Activated CD4-positive, alpha-beta T cell treated with anti-CD3 and anti-CD28 coated beads, Interleukin-2, amount 50 U/mL, for 48 hours (primary cell): ENCODE data around the gene PDXK.
A peak's percentile ranks its signal among the peaks of the same experiment; 100 is the strongest.

Source experiments
- DNase-seq, 2 experiments: peaks; one replicate each; pipeline ENCODE4 v3.0.0-alpha.2; 2020

PDXK gene

DNA sequence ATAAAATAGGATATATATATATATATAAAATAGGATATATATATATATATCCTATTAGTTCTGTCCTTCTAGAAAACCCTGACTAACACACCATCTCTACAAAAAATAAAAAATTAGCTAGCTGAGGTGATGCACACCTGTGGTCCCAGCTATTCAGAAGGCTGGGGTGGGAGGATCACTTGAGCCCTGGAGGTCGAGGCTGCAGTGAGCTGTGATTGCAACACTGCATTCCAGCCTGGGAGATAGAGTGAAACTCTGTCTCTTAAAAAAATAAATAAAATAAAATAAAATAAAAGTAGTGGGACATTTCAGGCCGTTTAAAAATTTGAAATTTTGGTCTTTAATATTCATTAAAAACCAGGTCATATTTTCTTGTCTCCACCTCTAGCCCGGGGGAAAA is 66.2 kb downstream of the PDXK start:
- no peak for DNase-seq

DNA sequence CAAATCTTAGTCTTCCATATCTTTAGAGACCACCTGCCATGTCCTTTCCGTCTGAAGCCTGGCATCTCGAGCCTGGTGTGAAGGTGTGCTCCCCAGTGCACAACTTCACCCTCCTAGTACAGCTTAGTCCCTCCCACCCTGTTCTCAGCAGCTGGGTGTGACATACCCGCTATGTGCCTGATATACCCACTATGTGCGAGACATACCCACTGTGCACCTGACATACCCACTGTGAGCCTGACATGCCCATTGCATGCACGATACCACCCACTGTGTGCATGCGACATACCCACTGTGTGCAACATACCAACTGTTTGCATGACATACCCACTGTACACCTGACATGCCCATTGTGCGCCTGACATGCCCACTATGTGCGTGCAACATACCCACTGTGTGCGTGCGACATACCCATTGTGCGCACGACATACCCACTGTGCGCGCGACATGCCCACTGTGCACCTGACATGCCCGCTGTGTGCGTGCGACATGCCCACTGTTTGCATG is 67.4 kb downstream of the PDXK start:
- no peak for DNase-seq

DNA sequence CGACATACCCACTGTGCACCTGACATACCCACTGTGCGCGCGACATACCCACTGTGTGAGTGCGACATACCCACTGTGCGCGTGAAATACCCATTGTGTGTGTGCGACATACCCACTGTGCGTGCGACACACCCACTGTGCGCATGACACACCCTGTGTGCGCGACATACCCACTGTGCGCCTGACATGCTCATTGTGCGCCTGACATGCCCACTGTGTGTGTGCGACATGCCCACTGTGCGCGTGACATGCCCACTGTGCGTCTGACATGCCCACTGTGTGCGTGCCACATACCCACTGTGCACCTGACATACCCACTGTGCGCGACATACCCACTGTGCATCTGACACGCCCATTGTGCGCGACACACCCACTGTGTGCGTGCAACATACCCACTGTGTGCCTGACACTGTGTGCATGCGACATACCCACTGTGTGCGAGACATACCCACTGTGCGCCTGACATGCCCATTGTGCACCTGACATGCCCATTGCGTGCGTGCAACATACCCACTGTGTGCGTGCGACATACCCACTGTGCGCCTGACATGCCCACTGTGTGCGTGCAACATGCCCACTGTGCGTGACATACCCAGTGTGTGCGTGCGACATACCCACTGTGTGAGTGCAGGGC is 68.0 kb downstream of the PDXK start:
- no peak for DNase-seq

DNA sequence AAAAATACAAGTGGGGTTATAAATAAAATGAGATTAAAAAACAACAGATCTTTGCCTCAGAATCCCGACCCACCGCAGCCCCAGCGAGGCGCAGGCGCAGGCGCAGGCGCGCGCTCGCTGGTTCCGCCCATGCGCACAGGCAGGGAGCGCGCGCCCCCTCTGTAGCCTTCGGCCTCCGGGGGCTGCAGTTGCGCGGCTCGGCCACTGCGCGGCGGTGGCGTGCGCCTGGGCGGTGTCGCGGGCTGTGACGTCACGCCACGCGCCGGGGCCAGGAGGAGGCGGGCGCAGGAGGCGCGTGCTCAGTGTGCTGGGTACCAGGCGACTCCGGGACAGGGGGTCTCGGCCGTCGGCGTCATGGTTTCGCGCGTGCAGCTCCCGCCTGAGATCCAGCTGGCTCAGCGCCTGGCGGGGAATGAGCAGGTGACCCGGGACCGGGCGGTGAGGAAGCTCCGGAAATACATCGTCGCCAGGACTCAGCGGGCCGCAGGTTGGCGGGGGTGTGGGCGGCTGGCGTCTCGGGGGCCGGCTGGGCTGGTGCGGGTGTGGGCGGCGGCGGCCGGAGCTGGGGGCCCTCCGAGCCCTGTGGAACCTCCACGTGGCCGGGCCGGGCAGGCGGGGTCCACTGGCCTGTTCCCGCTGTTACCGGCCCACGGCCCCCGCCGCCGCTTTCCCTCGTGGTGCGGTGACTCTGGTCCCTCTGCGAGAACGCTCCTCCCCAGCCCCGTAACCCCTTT is 70.5 kb downstream of the PDXK start, which contains the start of gene RRP1:
Gene RRP1 (plus strand): TSS at position 302 of the 734 bp plus-strand sequence. CDS start 53 bp downstream, at position 355.
- peak; percentile 92 to 93 for DNase-seq

DNA sequence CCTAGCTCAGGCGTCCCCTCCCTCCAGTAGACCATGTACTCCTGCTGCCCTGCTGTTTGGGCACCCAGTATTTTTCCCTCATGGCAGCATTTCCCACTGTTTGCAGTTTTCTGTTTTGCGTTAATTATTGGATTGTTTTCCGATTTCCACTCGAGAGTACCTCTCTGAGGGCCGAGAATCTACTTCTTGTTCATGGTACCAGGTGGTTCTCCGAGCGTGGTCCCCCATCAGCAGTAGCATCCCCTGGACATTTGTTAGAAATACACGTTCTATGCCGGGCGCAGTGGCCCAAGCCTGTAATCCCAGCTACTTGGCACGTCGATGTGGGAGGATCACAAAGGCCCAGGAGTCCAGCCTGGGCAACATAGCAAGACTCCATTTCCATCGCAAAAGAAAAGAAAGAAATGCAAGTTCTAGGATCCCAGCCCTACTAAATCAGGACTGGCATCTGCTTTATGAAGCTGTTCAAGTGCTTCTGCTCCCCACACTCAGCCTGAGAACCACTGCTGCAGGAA is 71.1 kb downstream of the PDXK start:
- no peak for DNase-seq

DNA sequence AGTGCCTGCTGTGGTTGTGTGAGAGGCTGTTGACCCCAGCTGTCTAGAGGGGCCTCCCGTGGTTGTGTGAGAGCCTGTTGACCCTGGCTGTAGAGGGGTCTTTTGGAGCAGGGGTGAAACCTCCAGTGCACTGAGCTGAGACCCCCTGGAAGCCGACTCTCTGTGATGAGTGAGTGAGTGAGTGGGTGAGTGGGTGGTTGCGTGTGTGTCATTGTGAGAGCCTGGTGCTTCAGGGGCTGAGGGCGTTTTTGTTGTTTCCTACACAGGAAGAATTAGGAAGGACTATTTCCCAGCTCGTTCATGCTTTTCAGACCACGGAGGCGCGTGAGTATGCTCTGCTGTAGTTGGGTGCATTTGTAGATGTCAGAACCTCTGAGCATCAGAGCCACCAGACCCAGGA is 73.5 kb downstream of the PDXK start:
- DNase-seq, result no peak

DNA sequence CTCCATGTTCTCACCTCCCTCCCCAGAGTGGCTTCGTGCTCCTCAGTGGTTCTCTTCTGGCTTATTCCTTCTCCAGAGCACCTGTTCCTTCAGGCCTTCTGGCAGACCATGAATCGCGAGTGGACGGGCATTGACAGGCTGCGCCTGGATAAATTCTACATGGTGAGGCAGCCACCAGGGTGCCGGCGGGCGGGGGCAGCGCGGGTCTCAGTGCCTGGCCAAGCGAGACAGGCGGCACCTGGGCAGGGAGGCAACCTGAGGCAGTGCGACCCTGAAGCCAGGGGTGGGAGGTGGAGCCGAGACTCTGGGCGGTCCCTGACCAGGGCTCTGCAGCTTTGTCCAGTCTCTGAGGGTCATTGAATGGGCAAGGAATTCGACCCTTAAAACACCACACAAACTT is 74.3 kb downstream of the PDXK start:
- DNase-seq, result no peak

DNA sequence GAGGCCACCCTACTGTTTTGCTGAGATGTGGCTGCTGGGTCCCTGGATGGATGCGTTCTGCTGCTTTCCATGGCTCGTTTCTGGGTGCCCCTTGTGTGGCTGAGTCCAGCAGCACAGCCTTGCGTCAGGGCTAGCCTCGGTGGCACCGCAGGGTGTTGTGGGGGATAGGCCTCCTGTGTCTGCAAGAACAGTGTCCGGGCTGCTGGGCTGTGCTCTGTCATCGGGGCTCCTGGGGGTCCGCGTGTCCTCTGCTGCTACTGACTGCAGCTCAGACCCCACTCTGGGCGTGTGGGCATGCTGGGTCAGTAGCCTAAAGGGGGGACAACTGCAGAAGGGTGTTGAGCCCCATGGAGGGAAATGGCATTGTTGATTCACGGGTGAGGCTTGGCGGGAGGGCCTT is 75.4 kb downstream of the PDXK start:
- DNase-seq, result no peak

DNA sequence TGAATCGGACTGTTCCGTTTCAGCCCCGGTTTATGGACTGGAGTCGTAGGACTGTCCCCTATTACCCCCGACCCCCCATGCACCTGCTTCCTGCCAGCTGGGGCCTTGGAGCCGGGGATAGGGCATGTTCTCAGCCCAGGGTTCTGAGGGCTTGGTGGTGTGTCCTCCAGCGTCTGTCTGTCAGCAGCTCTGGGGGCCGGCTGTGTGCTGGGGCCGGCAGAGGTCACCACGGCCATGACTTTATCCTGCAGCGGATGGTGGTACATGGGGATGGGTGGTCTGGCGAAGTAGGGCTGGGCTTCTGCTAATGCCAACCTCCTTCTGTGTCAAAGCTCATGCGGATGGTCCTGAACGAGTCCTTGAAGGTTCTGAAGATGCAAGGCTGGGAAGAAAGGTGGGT is 75.9 kb downstream of the PDXK start:
- DNase-seq, result no peak

DNA sequence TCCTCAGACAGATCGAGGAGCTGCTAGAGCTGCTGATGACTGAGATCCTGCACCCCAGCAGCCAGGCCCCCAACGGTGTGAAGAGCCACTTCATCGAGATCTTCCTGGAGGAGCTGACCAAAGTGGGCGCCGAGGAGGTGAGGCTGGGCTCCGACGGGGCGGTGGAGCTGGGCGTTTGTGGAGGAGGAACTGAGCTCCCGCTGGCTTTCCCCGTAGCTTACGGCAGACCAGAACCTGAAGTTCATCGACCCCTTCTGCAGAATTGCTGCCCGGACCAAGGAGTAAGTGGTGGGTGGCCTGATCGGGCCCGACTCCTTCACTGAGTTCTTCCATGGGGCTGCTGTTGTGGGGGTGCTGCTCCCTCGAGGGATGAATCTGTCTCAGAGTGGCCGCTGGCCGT is 78.5 kb downstream of the PDXK start:
- no peak for DNase-seq

DNA sequence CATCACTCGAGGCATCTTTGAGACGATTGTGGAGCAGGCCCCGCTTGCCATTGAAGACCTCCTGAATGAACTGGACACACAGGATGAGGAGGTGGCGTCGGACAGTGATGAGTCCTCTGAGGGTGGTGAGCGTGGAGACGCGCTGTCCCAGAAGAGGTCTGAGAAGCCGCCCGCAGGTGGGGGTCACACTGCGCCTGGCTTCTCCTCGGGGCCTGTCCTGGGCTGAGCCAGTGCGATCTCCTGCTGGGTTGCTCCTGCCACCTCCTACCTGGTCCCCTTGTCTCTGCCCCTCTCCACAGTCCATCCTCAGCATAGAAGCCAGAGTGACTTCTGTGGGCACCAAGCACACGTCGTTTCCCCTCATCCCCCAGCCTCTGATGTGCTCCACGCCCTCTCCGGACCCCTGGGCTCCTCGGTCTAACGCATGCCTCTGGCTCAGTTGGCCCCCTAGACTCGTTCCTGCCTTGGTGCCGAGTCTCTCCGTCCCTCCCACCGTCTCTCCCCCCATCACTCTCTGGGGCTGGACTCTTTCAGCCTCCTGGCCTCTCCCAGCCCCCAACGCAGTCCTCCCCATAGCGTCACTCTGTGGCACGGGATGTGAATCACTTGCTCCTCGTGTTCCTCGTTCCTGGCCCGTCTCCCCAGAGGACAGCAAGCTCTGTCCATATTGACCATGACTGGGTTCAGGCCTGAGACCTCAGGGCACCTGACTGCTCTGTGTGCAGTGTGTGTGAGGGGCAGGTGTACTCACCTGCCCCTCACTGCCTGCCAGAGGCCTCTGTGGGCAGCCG is 79.2 kb downstream of the PDXK start:
- no peak for DNase-seq

DNA sequence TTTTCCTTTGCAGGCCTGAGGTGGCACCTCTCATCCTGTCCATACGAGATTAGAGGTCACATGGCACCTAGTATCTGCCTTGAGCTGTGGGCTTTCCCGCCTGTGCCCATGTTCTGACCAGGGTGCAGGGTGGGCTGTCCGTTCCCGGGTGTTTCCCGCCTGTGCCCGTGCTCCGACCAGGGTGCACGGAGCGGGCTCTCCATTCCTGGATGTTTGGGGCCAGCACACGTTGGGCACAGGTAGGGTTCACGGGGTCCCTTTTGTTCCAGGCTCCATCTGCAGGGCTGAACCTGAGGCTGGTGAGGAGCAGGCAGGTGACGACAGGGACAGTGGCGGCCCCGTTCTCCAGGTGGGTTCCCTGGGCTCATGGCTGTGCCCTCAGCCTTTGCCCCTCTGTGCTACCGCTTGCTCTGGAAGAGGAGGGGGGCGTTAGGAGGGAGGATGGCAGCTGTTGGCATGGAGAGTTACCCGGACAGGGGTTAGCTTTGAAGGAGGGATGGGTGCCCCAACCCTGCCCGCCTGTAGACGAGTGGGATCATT is 80.4 kb downstream of the PDXK start:
- DNase-seq, result no peak

DNA sequence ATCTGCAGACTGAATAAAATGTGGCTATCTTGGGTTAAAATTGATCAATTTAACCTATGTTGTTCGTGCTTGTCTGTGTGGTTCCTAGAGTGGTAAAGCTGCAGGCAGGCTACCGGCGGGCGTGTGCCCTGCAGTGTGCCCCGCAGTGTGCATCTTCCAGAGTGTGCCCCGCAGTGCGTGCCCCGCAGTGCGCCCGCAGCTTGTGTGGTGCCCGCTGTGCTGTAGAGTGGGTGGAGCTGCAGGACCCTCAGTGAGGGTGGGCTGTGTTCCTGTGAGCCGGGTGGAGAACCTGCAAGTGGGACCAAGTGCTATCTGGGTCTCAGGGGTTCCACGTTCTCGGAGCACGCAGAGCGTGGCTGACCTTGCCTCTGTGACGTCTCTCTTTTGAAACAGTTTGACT is 81.2 kb downstream of the PDXK start:
- no peak for DNase-seq

DNA sequence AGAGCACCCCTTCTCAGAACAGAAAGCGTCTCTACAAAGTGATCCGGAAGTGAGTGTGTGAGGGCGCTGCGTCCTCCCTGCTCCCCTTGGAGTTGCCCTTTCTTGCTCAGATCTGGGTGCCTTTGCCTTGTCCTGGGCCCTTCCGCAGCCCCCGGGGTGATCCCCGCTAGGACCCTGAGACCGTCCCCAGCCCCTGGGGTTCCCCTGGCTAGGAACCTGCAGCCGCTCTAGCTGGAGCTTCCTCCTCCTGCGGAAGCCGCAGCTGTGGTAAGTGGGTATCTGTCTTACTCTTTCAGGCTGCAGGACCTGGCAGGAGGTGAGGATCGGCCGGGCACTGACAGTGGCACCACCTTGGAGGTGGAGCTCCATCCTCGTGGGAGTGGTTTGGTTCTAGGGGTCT is 81.6 kb downstream of the PDXK start:
- no peak for DNase-seq

DNA sequence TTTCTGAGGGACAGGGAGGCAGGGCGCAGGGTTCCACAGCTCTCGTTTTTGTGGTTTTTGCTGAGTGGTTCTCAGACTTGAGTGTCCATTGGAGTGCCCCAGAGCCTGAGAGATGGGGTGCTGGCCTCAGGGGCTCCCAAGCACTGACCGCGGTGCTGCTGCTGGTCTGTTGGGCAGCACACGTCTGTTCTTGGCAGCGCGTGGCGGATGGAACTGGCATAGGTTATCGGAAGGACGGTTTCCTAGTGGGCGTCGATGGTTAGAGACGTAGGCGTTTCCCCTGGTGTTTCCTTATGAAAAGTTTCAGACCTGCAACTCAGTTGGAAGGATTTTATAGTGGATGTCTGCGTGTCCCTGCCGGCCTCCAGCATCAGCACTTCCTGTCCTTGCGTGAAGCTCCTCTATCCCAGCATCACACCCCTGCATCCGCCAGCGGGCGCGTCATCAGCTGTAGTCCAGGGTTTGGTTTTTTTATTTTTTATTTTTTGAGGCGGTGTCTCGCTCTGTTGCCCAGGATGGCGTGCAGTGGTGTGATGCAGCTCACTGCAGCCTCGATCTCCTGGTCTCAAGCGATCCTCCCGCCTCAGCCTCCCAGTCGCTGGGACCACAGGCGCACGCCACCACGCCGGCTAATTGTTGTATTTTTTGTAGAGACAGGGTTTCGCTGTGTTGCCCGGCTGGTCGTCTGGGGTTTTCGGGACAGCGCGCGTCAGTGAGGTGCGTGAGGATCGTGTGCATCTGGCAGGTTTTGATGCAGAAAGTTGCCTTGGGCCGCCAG is 82.3 kb downstream of the PDXK start:
- DNase-seq, result no peak

DNA sequence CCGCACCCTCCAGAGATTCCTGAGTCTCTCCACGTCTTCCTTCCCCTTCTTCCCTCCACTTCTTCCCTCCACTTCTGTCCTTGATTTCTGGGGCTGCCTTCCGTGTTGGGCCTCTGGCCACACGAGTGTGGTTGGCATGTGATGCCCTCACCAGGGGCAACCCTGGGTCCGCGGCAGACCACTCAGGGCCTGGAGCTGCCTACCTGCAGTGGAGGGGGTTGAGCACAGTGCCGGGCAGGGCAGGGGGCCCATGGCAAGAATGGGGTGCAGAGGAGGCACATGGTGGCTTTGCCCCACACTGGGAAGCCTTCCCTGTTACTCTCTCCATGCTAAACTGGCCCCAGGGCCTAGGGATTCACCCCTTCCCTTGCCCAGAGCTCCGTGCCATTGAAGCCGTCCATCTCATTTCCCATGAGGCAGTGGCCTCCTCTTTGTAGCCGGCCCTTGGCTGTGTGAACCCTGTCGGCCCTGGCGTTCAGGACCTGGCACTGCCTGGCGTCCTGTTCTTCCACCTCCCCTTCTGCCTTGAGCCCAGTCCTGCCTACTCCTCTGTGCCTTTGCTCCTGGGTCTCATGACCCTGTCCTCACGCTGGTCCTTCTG is 83.9 kb downstream of the PDXK start:
- no peak for DNase-seq

DNA sequence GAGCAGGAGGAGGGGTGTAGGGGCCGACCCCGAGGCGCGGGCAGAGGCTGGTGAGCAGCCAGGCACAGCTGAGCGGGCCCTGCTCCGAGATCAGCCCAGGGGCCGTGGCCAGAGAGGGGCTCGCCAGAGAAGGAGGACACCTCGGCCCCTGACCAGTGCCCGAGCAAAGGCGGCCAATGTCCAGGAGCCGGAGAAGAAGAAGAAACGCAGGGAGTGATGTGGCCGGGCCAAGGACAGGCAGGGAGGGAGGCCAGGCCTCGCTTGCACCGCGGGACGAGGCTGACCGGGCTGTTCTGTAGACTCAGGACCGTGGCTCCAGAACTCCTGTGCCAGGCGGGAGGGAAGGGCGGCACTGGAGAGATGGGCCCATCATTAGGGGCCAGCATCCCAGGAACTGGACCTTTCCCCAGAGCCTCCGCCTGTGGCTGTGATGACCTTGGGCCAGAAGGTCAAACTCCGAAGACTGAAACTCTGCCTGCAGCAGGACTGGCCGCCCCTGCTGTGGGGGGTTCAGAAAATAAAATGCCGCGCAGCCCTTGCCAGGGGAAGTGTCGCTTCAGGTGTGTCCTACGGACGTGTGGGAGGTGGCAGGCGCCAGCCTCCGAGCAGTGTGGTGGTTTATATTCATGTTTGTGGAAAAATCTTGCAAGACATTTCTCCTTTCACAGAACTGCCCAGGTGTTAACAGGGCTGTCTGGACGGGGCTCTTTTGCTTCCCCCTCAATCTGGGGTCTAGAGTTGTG is 84.8 kb downstream of the PDXK start:
- DNase-seq, result no peak

DNA sequence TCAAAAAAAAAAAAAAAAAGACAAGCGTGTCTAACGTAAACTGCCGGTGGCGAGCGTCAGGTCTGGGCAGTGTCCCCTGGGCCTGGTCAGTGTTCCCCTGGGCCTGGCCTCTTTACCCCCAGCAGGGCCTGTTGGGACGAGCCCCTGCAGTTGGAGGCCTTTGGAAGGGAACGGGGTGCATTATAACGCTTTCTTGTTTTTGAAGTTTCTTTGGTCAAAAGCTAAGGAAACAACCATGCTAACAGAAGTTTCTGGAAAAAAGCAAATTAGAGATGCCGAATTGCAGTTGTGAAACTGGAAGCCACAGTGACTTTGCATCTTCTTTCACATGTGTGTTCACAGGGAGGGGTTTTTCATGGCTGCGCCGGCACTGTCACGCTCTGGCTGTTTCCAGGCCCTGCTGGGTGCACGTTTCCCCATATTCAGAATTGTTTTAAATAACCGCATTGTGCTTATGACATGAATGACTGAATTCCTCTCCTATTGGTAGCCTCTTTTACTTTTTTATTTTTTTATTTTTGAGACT is 86.4 kb downstream of the PDXK start:
- DNase-seq, result no peak

DNA sequence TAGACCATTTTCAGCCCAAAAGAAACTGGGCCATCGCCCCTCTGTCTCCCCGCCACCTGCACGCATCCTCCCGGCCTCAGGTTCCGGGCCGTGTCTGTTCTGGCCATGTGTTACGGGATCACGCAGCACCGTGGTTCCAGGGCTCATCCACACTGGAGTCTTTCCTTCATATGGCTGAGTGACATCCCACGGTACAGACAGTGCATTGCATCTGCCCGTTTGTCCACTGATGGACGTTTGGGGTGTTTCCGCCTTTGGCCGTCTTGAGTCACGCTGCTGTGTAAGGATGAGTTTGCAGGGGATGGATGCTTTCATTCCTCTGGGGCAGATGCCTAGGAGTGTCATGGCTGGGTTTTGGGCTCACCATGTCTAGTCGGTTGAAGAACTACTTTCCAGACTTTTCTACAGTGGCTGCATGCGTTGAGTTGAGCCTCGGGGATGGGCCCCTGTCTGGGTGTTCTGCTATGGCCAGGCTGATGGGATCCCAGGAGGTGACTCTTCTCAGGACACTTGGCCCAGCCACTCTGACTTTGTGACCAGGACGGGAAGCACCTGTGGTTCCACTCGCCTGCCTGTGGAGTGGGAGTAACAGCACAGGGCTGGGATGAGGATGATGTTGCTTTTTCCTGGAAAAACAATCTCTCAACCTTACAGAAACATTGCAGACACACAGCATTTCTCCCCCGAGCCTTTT is 87.2 kb downstream of the PDXK start:
- no peak for DNase-seq

DNA sequence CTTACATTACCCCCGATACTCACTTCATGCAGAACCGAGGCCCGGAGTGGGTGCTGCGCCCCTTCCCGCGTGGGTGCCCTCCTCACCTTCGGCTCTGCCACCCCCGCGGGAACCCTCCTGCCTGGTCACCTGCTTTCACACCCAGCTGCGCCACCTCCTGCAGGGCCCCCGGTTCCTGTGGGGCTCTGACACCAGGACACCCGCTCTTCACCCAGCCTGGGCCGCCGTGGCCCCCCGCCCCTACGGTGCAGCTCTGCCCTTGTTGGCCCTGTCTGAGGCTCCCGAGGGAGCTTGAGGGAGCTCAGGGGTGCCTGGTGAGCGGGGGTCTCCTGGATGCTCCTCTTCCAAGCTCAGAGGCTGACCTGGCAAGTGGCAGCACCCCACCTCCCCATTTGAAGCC is 89.4 kb downstream of the PDXK start:
- DNase-seq, result no peak
